ENCODE results near the gene FKBP2.
A peak's percentile ranks its signal among the peaks of the same experiment; 100 is the strongest.

Gene FKBP2

DNA sequence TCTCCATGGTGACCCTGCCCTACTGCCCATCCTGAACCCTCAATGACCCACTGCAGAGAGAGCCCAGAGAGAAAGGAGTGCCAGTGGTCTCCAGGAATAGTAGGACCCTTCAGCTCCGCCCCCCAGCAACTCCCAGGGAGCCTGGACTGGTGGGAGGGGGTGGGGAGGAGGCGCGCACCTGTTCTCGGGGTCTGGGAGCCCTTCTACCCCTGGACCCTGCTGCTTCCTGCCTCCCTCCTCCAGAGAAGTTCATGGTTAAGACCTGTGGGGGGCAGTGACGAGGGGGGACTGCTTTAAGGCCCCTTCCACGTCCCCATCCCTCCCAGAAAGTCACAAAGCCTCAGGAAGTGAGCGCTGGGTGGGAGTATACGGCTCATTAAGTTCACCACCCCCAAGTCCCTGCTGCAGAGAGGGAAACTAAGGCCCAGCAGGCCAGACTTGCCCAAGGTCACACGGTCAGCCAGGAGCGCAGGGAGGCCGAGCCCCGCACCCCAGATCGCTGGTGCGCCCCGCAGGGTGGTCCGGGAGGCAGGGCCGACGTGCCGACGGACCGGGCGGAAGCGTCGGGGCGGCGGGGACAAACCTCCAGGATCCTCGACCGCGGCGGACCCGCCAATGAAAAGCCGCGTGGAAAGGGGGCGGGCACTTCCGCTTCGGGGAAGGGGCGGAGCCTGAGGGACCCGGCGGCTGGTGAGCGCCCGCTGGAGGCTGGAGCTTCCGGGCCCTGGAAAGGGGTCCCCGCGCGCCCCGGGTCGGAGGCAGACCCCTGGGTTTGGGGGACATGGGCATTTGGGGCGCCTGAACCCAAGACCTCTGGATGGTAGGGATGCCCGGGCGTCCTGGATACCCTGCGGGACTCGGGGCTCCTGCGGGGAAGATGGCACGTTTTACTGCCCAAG lies 15.0 kb upstream of the FKBP2 start, which contains the start of the genes NUDT22 and TRPT1:
NUDT22 (plus strand) TSS at position 667 of the 899 bp plus-strand sequence. CDS start 379 bp downstream, outside the sequence.
TRPT1 (minus strand) TSS at position 579 of the 899 bp plus-strand sequence; CDS start at position 253, 326 bp downstream.
- peak within 1 kb of the TSS; percentile 82 to 84 for H3K4me3 ChIP-seq (ENCODE audit: low read depth in 1 of 2, low read length in 2 of 2)
- peak within 1 kb of the TSS; percentile 90 for H3K27ac ChIP-seq (ENCODE audit: low read depth, low read length)
- no peaks in the 10 kb centered on the region for H3K27me3 ChIP-seq (ENCODE audit: control insufficient read depth in 1 of 2, insufficient read depth in 2 of 2, low read length in 2 of 2)
- H3K9ac ChIP-seq (ENCODE audit: low read depth in 1 of 2, low read length in 2 of 2), result peak within 1 kb of the TSS; percentile 97 to 100
- H3K36me3 ChIP-seq (ENCODE audit: control insufficient read depth in 1 of 2, insufficient read depth in 2 of 2, low read length in 2 of 2), result peaks cover 4 to 21% of the 10 kb centered on the region in 2 donors
- no peaks in the 10 kb centered on the region for H3K9me3 ChIP-seq (ENCODE audit: control insufficient read depth in 1 of 2, low read length in 2 of 2)
- peaks cover 29 to 44% of the 10 kb centered on the region in 2 donors for H3K4me1 ChIP-seq (ENCODE audit: control insufficient read depth in 1 of 2, insufficient read depth in 2 of 2, low read length in 2 of 2)

DNA sequence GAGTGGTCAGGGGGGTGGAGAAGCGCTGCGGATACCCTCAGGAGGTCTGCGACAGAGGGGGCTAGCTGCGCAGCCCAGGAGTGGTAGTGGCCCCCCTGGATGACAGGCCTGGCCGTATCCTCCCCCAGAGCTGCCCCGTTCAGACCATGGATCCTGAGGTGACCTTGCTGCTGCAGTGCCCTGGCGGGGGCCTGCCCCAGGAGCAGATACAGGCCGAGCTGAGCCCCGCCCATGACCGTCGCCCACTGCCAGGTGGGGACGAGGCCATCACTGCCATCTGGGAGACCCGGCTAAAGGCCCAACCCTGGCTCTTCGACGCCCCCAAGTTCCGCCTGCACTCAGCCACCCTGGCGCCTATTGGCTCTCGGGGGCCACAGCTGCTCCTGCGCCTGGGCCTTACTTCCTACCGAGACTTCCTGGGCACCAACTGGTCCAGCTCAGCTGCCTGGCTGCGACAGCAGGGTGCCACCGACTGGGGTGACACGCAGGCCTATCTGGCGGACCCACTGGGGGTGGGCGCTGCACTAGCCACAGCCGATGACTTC lies 14.3 kb upstream of the FKBP2 start:
- peaks cover 30 to 51% of the 10 kb centered on the region in 2 donors for H3K4me1 ChIP-seq (ENCODE audit: control insufficient read depth in 1 of 2, insufficient read depth in 2 of 2, low read length in 2 of 2)

GRCh38 chr11:64227405-64227956 lies 13.4 kb upstream of the FKBP2 start:
- H3K4me1 ChIP-seq (ENCODE audit: control insufficient read depth in 1 of 2, insufficient read depth in 2 of 2, low read length in 2 of 2), result peaks cover 36 to 59% of the 10 kb centered on the region in 2 donors
- peaks cover 0 to 17% of the 10 kb centered on the region in 2 donors for H3K36me3 ChIP-seq (ENCODE audit: control insufficient read depth in 1 of 2, insufficient read depth in 2 of 2, low read length in 2 of 2)
- peak overlapping the region; percentile 97 to 100 for H3K9ac ChIP-seq (ENCODE audit: low read depth in 1 of 2, low read length in 2 of 2)
- peak overlapping the region; percentile 82 to 84 for H3K4me3 ChIP-seq (ENCODE audit: low read depth in 1 of 2, low read length in 2 of 2)
- no peaks in the 10 kb centered on the region for H3K27me3 ChIP-seq (ENCODE audit: control insufficient read depth in 1 of 2, insufficient read depth in 2 of 2, low read length in 2 of 2)
- H3K27ac ChIP-seq (ENCODE audit: low read depth, low read length), result peak overlapping the region; percentile 90
- no peaks in the 10 kb centered on the region for H3K9me3 ChIP-seq (ENCODE audit: control insufficient read depth in 1 of 2, low read length in 2 of 2)

More for the DNA sequence above, 14.3 kb upstream of the FKBP2 start:
- H3K9ac ChIP-seq (ENCODE audit: low read depth in 1 of 2, low read length in 2 of 2), result peak overlapping the region; percentile 97 to 100
- H3K27me3 ChIP-seq (ENCODE audit: control insufficient read depth in 1 of 2, insufficient read depth in 2 of 2, low read length in 2 of 2), result no peaks in the 10 kb centered on the region
- H3K36me3 ChIP-seq (ENCODE audit: control insufficient read depth in 1 of 2, insufficient read depth in 2 of 2, low read length in 2 of 2), result peaks cover 0 to 17% of the 10 kb centered on the region in 2 donors
- peak overlapping the region; percentile 82 to 84 for H3K4me3 ChIP-seq (ENCODE audit: low read depth in 1 of 2, low read length in 2 of 2)
- no peaks in the 10 kb centered on the region for H3K9me3 ChIP-seq (ENCODE audit: control insufficient read depth in 1 of 2, low read length in 2 of 2)
- H3K27ac ChIP-seq (ENCODE audit: low read depth, low read length), result peak overlapping the region; percentile 90

DNA sequence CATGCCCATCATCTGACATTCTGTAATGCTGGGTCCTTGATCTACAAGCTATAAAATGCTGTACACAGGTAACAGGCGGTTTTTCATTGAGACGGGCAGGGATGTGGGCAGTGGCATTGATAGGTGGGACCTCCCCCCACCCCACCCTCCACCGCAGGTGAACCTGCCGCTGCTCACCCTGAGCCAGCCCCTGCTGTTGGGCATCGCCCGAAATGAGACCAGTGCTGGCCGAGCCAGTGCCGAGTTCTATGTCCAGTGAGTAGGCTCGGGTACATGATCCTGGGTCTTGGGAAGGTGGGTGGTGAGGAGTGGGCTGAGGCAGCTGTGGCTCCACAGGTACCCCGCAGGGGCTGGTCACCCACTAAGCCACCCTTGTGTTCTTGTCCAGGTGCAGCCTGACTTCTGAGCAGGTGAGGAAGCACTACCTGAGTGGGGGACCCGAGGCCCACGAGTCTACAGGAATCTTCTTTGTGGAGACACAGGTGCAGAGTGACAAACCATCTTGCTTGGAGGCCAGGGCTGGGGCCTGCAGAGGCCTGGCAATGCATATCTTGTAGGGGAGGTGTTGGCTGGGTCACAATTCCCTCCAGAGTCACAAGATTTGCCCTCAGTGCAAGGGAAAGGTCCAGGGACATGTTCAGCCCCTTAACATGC lies 11.7 kb upstream of the FKBP2 start:
- no peaks in the 10 kb centered on the region for H3K9me3 ChIP-seq (ENCODE audit: control insufficient read depth in 1 of 2, low read length in 2 of 2)
- peak overlapping the region; percentile 66 to 90 for H3K9ac ChIP-seq (ENCODE audit: low read depth in 1 of 2, low read length in 2 of 2)
- peak overlapping the region; percentile 83 to 86 for H3K4me3 ChIP-seq (ENCODE audit: low read depth in 1 of 2, low read length in 2 of 2)
- no peak overlapping the region for H3K27ac ChIP-seq (ENCODE audit: low read depth, low read length)
- H3K36me3 ChIP-seq (ENCODE audit: control insufficient read depth in 1 of 2, insufficient read depth in 2 of 2, low read length in 2 of 2), result peaks cover 0 to 2% of the 10 kb centered on the region in 2 donors
- no peaks in the 10 kb centered on the region for H3K27me3 ChIP-seq (ENCODE audit: control insufficient read depth in 1 of 2, insufficient read depth in 2 of 2, low read length in 2 of 2)
- H3K4me1 ChIP-seq (ENCODE audit: control insufficient read depth in 1 of 2, insufficient read depth in 2 of 2, low read length in 2 of 2), result peaks cover 44 to 66% of the 10 kb centered on the region in 2 donors

DNA sequence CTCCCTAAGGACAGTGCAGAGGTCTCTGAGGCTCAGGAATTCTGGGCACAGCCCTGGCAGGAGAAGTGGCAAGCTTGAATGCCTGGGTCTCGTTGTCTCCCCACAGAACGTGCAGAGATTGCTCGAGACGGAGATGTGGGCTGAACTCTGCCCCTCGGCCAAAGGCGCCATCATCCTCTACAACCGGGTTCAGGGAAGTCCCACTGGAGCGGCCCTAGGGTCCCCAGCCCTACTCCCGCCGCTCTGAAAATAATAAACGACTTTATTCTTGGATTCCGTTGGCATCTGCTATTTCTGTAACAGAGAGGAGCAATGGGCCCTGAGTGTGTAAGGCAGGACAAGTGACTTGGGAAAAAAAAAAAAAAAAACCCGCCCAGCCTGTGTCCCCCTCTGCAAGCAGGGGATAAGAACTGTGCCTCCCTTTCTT lies 11.1 kb upstream of the FKBP2 start:
- Histone ChIP-seq H3K27ac (ENCODE audit: low read depth, low read length) (peak overlapping the region; percentile 84), H3K9me3 (ENCODE audit: control insufficient read depth in 1 of 2, low read length in 2 of 2) (no peaks in the 10 kb centered on the region), H3K36me3 (ENCODE audit: control insufficient read depth in 1 of 2, insufficient read depth in 2 of 2, low read length in 2 of 2) (no peaks in the 10 kb centered on the region), H3K4me1 (ENCODE audit: control insufficient read depth in 1 of 2, insufficient read depth in 2 of 2, low read length in 2 of 2) (peaks cover 43 to 62% of the 10 kb centered on the region in 2 donors), H3K9ac (ENCODE audit: low read depth in 1 of 2, low read length in 2 of 2) (peak overlapping the region; percentile 66 to 90), H3K4me3 (ENCODE audit: low read depth in 1 of 2, low read length in 2 of 2) (peak overlapping the region; percentile 83 to 86), H3K27me3 (ENCODE audit: control insufficient read depth in 1 of 2, insufficient read depth in 2 of 2, low read length in 2 of 2) (no peaks in the 10 kb centered on the region)

GRCh38 chr11:64230171-64230984 lies 10.5 kb upstream of the FKBP2 start, which contains the start of gene DNAJC4:
DNAJC4 (plus strand) TSS chr11:64230548; CDS start chr11:64230855, 307 bp downstream.
- H3K9me3 ChIP-seq (ENCODE audit: control insufficient read depth in 1 of 2, low read length in 2 of 2), result no peaks in the 10 kb centered on the region
- no peaks in the 10 kb centered on the region for H3K36me3 ChIP-seq (ENCODE audit: control insufficient read depth in 1 of 2, insufficient read depth in 2 of 2, low read length in 2 of 2)
- peak within 1 kb of the TSS; percentile 83 to 86 for H3K4me3 ChIP-seq (ENCODE audit: low read depth in 1 of 2, low read length in 2 of 2)
- H3K27ac ChIP-seq (ENCODE audit: low read depth, low read length), result peak within 1 kb of the TSS; percentile 84
- H3K9ac ChIP-seq (ENCODE audit: low read depth in 1 of 2, low read length in 2 of 2), result peak within 1 kb of the TSS; percentile 90 to 92
- peaks cover 41 to 60% of the 10 kb centered on the region in 2 donors for H3K4me1 ChIP-seq (ENCODE audit: control insufficient read depth in 1 of 2, insufficient read depth in 2 of 2, low read length in 2 of 2)
- H3K27me3 ChIP-seq (ENCODE audit: control insufficient read depth in 1 of 2, insufficient read depth in 2 of 2, low read length in 2 of 2), result no peaks in the 10 kb centered on the region

GRCh38 chr11:64230985-64231365 lies 9.9 kb upstream of the FKBP2 start:
- Histone ChIP-seq H3K27ac (ENCODE audit: low read depth, low read length) (peak overlapping the region; percentile 84), H3K4me1 (ENCODE audit: control insufficient read depth in 1 of 2, insufficient read depth in 2 of 2, low read length in 2 of 2) (peaks cover 46 to 61% of the 10 kb centered on the region in 2 donors), H3K36me3 (ENCODE audit: control insufficient read depth in 1 of 2, insufficient read depth in 2 of 2, low read length in 2 of 2) (no peaks in the 10 kb centered on the region), H3K9me3 (ENCODE audit: control insufficient read depth in 1 of 2, low read length in 2 of 2) (no peaks in the 10 kb centered on the region), H3K4me3 (ENCODE audit: low read depth in 1 of 2, low read length in 2 of 2) (peak overlapping the region; percentile 83 to 86), H3K9ac (ENCODE audit: low read depth in 1 of 2, low read length in 2 of 2) (peak overlapping the region; percentile 90 to 92), H3K27me3 (ENCODE audit: control insufficient read depth in 1 of 2, insufficient read depth in 2 of 2, low read length in 2 of 2) (no peaks in the 10 kb centered on the region)

DNA sequence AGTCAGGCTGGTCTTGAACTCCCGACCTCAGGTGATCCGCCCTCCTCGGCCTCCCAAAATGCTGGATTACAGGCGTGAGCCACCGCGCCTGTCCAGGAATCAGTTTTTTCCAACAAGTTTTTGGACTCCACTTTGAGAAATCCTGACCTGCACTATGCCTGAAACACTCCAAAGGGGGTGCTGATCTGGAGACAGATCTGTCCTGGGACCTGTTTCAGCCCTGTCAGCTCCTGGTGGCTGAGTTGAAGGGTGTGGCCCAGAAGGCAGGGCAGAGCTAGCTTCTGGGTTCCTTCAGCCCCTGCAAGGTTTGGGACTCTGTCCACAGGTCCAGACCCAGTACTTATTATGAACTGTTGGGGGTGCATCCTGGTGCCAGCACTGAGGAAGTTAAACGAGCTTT lies 9.3 kb upstream of the FKBP2 start:
- H3K27ac ChIP-seq (ENCODE audit: low read depth, low read length), result no peak overlapping the region
- no peak overlapping the region for H3K9ac ChIP-seq (ENCODE audit: low read depth in 1 of 2, low read length in 2 of 2)
- no peaks in the 10 kb centered on the region for H3K36me3 ChIP-seq (ENCODE audit: control insufficient read depth in 1 of 2, insufficient read depth in 2 of 2, low read length in 2 of 2)
- H3K4me1 ChIP-seq (ENCODE audit: control insufficient read depth in 1 of 2, insufficient read depth in 2 of 2, low read length in 2 of 2), result peaks cover 46 to 58% of the 10 kb centered on the region in 2 donors
- H3K27me3 ChIP-seq (ENCODE audit: control insufficient read depth in 1 of 2, insufficient read depth in 2 of 2, low read length in 2 of 2), result no peaks in the 10 kb centered on the region
- H3K9me3 ChIP-seq (ENCODE audit: control insufficient read depth in 1 of 2, low read length in 2 of 2), result no peaks in the 10 kb centered on the region
- no peak overlapping the region for H3K4me3 ChIP-seq (ENCODE audit: low read depth in 1 of 2, low read length in 2 of 2)

All from duodenal mucosa (tissue), 2 donors.